SU-DHL-6 (cell line): ENCODE data around the gene FAM107B.
A peak's percentile ranks its signal among the peaks of the same experiment; 100 is the strongest.

Experiments used
- H2AFZ ChIP-seq: fragments of 200-600 bp; sonication (generic); 2 replicates; pipeline ENCODE4 v1.6.1; 2014; ENCODE audit warnings: low read depth, mild to moderate bottlenecking, moderate library complexity, mixed read lengths, antibody characterized with exemption, low read length; ENCODE audit not compliant: severe bottlenecking
- H3F3A ChIP-seq: fragments of 200-600 bp; shearing (Covaris generic); 2 replicates; pipeline ENCODE4 v1.6.0; 2016; ENCODE audit warnings: antibody characterized with exemption, mild to moderate bottlenecking; ENCODE audit not compliant: insufficient read depth
- H3K27ac ChIP-seq: fragments of 200-600 bp; sonication (generic); 2 replicates; pipeline ENCODE4 v1.5.1; 2016; ENCODE audit warnings: low read depth, mild to moderate bottlenecking, low read length, moderate library complexity, mixed read lengths
- H3K27me3 ChIP-seq: fragments of 200-600 bp; sonication (generic), shearing (Covaris generic); 2 replicates; pipeline ENCODE4 v1.6.0; 2014; ENCODE audit warnings: mild to moderate bottlenecking, low read length
- H3K36me3 ChIP-seq: fragments of 200-600 bp; sonication (generic); 2 replicates; pipeline ENCODE4 v1.6.1; 2014; ENCODE audit warnings: mild to moderate bottlenecking, low read length, mixed read lengths
- H3K4me2 ChIP-seq: fragments of 300-600, 200-600 bp; shearing (Covaris generic), sonication (generic); 2 replicates; pipeline ENCODE4 v1.6.0; 2014; ENCODE audit warnings: low read length, low read depth, mild to moderate bottlenecking; ENCODE audit not compliant: poor library complexity, severe bottlenecking
- H3K4me3 ChIP-seq: fragments of 200-600 bp; sonication (generic); 2 replicates; pipeline ENCODE4 v1.5.1; 2014; ENCODE audit warnings: antibody characterized with exemption, low read length, mild to moderate bottlenecking, mixed read lengths; ENCODE audit not compliant: insufficient read depth, poor library complexity, severe bottlenecking
- H3K79me2 ChIP-seq: fragments of 200-600 bp; sonication (generic); 2 replicates; pipeline ENCODE4 v1.6.1; 2014; ENCODE audit warnings: mild to moderate bottlenecking, low read length, moderate library complexity; ENCODE audit not compliant: insufficient read depth
- H3K9ac ChIP-seq: fragments of 200-600 bp; sonication (generic); 2 replicates; pipeline ENCODE4 v1.7.0; 2014; ENCODE audit warnings: mild to moderate bottlenecking, low read length
- H3K9me2 ChIP-seq: fragments of 200-600 bp; sonication (generic); replicated peaks from 2 replicates; pipeline ENCODE4 v1.6.1; 2014; ENCODE audit warnings: low read length; ENCODE audit not compliant: insufficient read depth
- H3K9me3 ChIP-seq: fragments of 200-600 bp; sonication (generic); 2 replicates; pipeline ENCODE4 v1.6.1; 2014; ENCODE audit warnings: low read length, mixed read lengths; ENCODE audit not compliant: insufficient read depth
- H4K20me1 ChIP-seq: fragments of 200-600 bp; sonication (generic); 2 replicates; pipeline ENCODE4 v1.6.1; 2014; ENCODE audit warnings: low read depth, mild to moderate bottlenecking, antibody characterized with exemption, low read length, moderate library complexity, mixed read lengths
- CTCF ChIP-seq: fragments of 200-600 bp; sonication (generic); IDR thresholded peaks from one replicate; pipeline ENCODE4 v1.5.1; 2017; ENCODE audit warnings: antibody characterized with exemption, mild to moderate bottlenecking, low read length, moderate library complexity; ENCODE audit not compliant: insufficient read depth, poor library complexity, severe bottlenecking
- EZH2phosphoT487 ChIP-seq: fragments of 200-600 bp; sonication (generic), shearing (Covaris generic); conservative IDR thresholded peaks from 2 replicates; pipeline ENCODE4 v1.6.1; 2018; ENCODE audit warnings: mild to moderate bottlenecking, antibody characterized with exemption, low read length, moderate library complexity, mixed read lengths

FAM107B gene

GRCh38 chr10:14609178-14609577, 165.5 kb downstream of the FAM107B start:
- H3F3A ChIP-seq, result peaks cover 12% of the 10 kb centered on the region
- no peaks in the 10 kb centered on the region for H3K79me2 ChIP-seq
- H3K9me2 ChIP-seq, result no peaks in the 10 kb centered on the region
- peak overlapping the region; percentile 81 for H3K27ac ChIP-seq
- H3K4me3 ChIP-seq, result no peak overlapping the region
- no peak overlapping the region for H3K9ac ChIP-seq
- H3K9me3 ChIP-seq, result no peaks in the 10 kb centered on the region
- TF ChIP-seq EZH2phosphoT487 (no peak), CTCF (no peak)
- no peaks in the 10 kb centered on the region for H3K27me3 ChIP-seq
- no peaks in the 10 kb centered on the region for H4K20me1 ChIP-seq
- H3K36me3 ChIP-seq, result no peaks in the 10 kb centered on the region
- H2AFZ ChIP-seq, result no peak overlapping the region
- peak overlapping the region; percentile 46 for H3K4me2 ChIP-seq

GRCh38 chr10:14608381-14609001, 166.2 kb downstream of the FAM107B start:
- peak overlapping the region; percentile 38 for H2AFZ ChIP-seq
- no peaks in the 10 kb centered on the region for H3K9me2 ChIP-seq
- H3K9ac ChIP-seq, result peak overlapping the region; percentile 8; the same call in 1 of the 2 replicates
- peaks cover 12% of the 10 kb centered on the region for H3F3A ChIP-seq
- no peaks in the 10 kb centered on the region for H3K36me3 ChIP-seq
- H4K20me1 ChIP-seq, result no peaks in the 10 kb centered on the region
- H3K79me2 ChIP-seq, result peaks cover 2% of the 10 kb centered on the region
- H3K27me3 ChIP-seq, result no peaks in the 10 kb centered on the region
- peak overlapping the region; percentile 11 for H3K4me3 ChIP-seq
- peak overlapping the region; percentile 46 for H3K4me2 ChIP-seq
- no peaks in the 10 kb centered on the region for H3K9me3 ChIP-seq
- peak overlapping the region; percentile 81 for H3K27ac ChIP-seq
- TF ChIP-seq EZH2phosphoT487 (no peak), CTCF (no peak)

- H3K4me2 ChIP-seq, result no peak overlapping the region
- H3K4me3 ChIP-seq, result no peak overlapping the region
- H3K9ac ChIP-seq, result no peak overlapping the region
- peaks cover 21% of the 10 kb centered on the region for H3K79me2 ChIP-seq
- H3K9me3 ChIP-seq, result no peaks in the 10 kb centered on the region
- H3K9me2 ChIP-seq, result no peaks in the 10 kb centered on the region
- peaks cover 18% of the 10 kb centered on the region for H3F3A ChIP-seq
- H3K27ac ChIP-seq, result no peak overlapping the region
- H3K36me3 ChIP-seq, result peaks cover 10% of the 10 kb centered on the region
- no peak for TF ChIP-seq CTCF
- no peak for TF ChIP-seq EZH2phosphoT487
- H4K20me1 ChIP-seq, result no peaks in the 10 kb centered on the region; the same call in 1 of the 2 replicates
- H2AFZ ChIP-seq, result no peak overlapping the region
- H3K27me3 ChIP-seq, result no peaks in the 10 kb centered on the region
These were observed 168.1 kb downstream of the FAM107B start for GRCh38 chr10:14606633-14607032.
